ENCODE data around the gene KLF11. TPM values are rescaled to one million over a fixed set of nuclear protein-coding genes. Genes with fewer than 3 reads are reported as not detected.

KLF11 gene
- total and polyA plus RNA-seq, 8 donors, result 4.1 to 21.6 (median 12.0) TPM

DNA sequence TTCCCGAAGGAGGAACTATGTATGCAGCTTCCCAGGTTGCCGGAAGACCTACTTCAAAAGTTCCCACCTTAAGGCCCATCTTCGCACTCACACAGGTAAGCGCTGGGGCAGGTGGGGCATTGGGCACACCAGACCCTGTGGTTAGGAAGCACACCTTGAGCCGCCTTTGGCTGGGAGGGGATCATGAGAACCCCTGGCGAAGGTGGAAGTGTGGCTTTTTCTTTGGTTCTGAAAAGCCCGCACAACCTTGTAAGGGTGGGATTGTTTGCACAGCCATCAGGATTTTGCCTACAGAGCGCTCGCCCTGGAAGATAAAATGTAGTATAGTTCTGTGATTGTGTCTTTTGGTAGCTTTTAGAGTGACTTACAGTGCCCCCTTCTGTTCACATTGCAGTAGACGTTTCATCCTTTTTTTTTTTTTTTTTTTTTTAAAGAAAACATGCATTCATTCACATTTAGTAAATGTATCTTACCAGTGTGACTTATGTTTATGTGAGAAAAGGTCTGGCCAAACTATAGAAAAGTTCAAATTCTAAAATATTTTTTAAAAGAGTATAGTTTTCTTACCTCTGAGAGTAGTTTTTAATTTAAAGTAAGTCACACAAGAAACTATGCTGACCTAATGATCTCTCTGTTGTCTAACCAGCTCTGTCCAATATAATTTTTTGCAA lies 5.3 kb downstream of the KLF11 start:
- peak in 1 of 2 donors; percentile 88 for DNase-seq
- Histone ChIP-seq H3K4me1 (peaks cover 53 to 80% (median 72%) of the 10 kb centered on the region in 4 donors), H3K36me3 (peaks cover 35 to 75% (median 72%) of the 10 kb centered on the region in 4 donors)

DNA sequence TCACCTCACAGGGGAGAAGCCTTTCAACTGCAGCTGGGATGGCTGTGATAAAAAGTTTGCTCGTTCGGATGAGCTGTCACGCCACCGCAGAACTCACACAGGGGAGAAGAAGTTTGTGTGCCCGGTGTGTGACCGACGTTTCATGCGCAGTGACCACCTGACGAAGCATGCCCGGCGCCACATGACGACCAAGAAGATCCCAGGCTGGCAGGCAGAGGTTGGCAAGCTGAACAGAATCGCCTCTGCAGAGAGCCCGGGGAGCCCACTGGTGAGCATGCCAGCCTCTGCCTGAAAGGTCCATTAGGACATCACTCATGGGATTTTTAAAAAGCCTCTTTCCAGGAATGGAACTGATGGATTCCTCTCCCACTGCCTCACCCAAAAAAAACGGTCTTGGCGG lies 8.9 kb downstream of the KLF11 start:
- no peak overlapping the region for H3K4me3 ChIP-seq
- DNase-seq, result no peak
- no peaks in the 10 kb centered on the region for H3K27me3 ChIP-seq
- no peak overlapping the region for H3K27ac ChIP-seq
- H3K9me3 ChIP-seq, result no peaks in the 10 kb centered on the region
- H3K36me3 ChIP-seq, result peaks cover 39 to 84% (median 81%) of the 10 kb centered on the region in 4 donors
- intact Hi-C loops (cut with DNase I; ENCODE audit: low total_unique reads), result loop anchor here (10.0 kb wide), 1 partner anchor 237 kb away; no protein-coding TSS in a partner anchor
- peaks cover 38 to 76% (median 54%) of the 10 kb centered on the region in 4 donors for H3K4me1 ChIP-seq
- 87 to 92% (median 89%) methylated on average over 16 of the region's 16 CpGs for WGBS, 5 donors
- no peak for TF ChIP-seq EP300 (IDR thresholded peaks at IDR 0.05)
- TF ChIP-seq, protein P1, sequence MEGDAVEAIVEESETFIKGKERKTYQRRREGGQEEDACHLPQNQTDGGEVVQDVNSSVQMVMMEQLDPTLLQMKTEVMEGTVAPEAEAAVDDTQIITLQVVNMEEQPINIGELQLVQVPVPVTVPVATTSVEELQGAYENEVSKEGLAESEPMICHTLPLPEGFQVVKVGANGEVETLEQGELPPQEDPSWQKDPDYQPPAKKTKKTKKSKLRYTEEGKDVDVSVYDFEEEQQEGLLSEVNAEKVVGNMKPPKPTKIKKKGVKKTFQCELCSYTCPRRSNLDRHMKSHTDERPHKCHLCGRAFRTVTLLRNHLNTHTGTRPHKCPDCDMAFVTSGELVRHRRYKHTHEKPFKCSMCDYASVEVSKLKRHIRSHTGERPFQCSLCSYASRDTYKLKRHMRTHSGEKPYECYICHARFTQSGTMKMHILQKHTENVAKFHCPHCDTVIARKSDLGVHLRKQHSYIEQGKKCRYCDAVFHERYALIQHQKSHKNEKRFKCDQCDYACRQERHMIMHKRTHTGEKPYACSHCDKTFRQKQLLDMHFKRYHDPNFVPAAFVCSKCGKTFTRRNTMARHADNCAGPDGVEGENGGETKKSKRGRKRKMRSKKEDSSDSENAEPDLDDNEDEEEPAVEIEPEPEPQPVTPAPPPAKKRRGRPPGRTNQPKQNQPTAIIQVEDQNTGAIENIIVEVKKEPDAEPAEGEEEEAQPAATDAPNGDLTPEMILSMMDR (IDR thresholded peaks at IDR 0.05), result no peak
- TF ChIP-seq POLR2A (IDR thresholded peaks at IDR 0.05), result no peak
- no peak for TF ChIP-seq POLR2AphosphoS5 (IDR thresholded peaks at IDR 0.05)

More for the DNA sequence above, 5.3 kb downstream of the KLF11 start:
- Histone ChIP-seq H3K9me3 (no peaks in the 10 kb centered on the region), H3K4me3 (peak overlapping the region in 1 of 4 donors; percentile 32), H3K27me3 (no peaks in the 10 kb centered on the region), H3K27ac (peak overlapping the region in 3 of 5 donors; percentile 3 to 99 (median 26))
- intact Hi-C loops (cut with DNase I; ENCODE audit: low total_unique reads), result loop anchor here (5.0 kb wide), 1 partner anchor 61 kb away; no protein-coding TSS in a partner anchor
- no peak for TF ChIP-seq EP300 (IDR thresholded peaks at IDR 0.05)
- TF ChIP-seq, protein P1 (IDR thresholded peaks at IDR 0.05), result peak in 5 of 7 experiments; percentile 35 to 68 (median 39)
- WGBS, 5 donors, result 42 to 52% (median 50%) methylated on average over 10 of the region's 10 CpGs

GRCh38 chr2:10053351-10053750 lies 10.0 kb downstream of the KLF11 start:
- TF ChIP-seq, protein P1 (IDR thresholded peaks at IDR 0.05), result no peak
- TF ChIP-seq POLR2AphosphoS5 (IDR thresholded peaks at IDR 0.05) (no peak), EP300 (IDR thresholded peaks at IDR 0.05) (no peak), POLR2A (IDR thresholded peaks at IDR 0.05) (no peak)
- intact Hi-C loops (cut with DNase I; ENCODE audit: low total_unique reads), result loop anchor here (10.0 kb wide), 1 partner anchor 239 kb away; no protein-coding TSS in a partner anchor

DNA sequence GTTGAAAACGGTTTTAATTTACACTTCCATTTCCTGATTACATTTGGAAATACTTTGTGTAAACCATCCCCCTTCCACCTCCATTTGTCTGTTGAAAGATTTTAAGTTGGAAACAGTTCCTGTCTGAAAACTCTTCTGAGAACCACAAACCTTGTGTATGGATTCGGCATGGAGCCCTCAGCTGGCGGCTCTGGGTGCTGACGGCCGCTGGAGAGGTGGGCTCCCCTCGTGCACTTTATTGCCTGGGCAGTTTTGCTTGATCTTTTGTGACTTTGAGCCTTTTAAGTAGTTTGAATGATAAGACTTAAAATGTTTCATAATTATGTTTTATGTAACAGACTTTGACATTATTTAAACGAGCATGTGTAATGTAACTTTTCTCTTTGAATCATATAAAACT lies 11.1 kb downstream of the KLF11 start:
- Histone ChIP-seq H3K9me3 (no peaks in the 10 kb centered on the region), H3K27me3 (no peaks in the 10 kb centered on the region), H3K4me3 (no peak overlapping the region), H3K4me1 (peaks cover 30 to 63% (median 42%) of the 10 kb centered on the region in 4 donors), H3K27ac (peak overlapping the region in 1 of 5 donors; percentile 50), H3K36me3 (peaks cover 25 to 64% (median 61%) of the 10 kb centered on the region in 4 donors)
- TF ChIP-seq EP300 (IDR thresholded peaks at IDR 0.05), result no peak
- TF ChIP-seq POLR2AphosphoS5 (IDR thresholded peaks at IDR 0.05), result no peak
- TF ChIP-seq POLR2A (IDR thresholded peaks at IDR 0.05), result no peak
- TF ChIP-seq, protein P1 (IDR thresholded peaks at IDR 0.05), result no peak
- intact Hi-C loops (cut with DNase I; ENCODE audit: low total_unique reads), result loop anchor here (10.0 kb wide), 1 partner anchor 240 kb away; no protein-coding TSS in a partner anchor
- DNase-seq, result no peak
- 62 to 73% (median 68%) methylated on average over 7 of the region's 7 CpGs for WGBS, 5 donors

More at GRCh38 chr2:10053351-10053750, 10.0 kb downstream of the KLF11 start:
- Histone ChIP-seq H3K27ac (peak overlapping the region in 2 of 5 donors; percentile 14 to 50), H3K9me3 (no peaks in the 10 kb centered on the region), H3K4me3 (no peak overlapping the region), H3K36me3 (peaks cover 27 to 73% (median 70%) of the 10 kb centered on the region in 4 donors), H3K27me3 (no peaks in the 10 kb centered on the region), H3K4me1 (peaks cover 37 to 74% (median 52%) of the 10 kb centered on the region in 4 donors)
- DNase-seq, result peak in 1 of 2 donors; percentile 56
- 23 to 45% (median 30%) methylated on average over 4 of the region's 4 CpGs for WGBS, 5 donors

All from stomach (tissue), 9 donors.